A549 treated with ZK216348 at 1 μM for 4 hours (cell line): Measurements from ENCODE around the gene ADGRL3. TPM values are rescaled to one million over a fixed set of nuclear protein-coding genes. Genes with fewer than 3 reads are reported as not detected.

ENCODE experiments used
- total RNA-seq: library from RNA; stranded (reverse); fragments of 200-300 nt; extraction: Qiagen RNA extraction; gene quantifications from 5 replicates; pipeline ENCODE4 v1.2.3, GENCODE V29; 2022; ENCODE audit warnings: low read depth

ADGRL3 gene
- not detected in 5 replicates for total RNA-seq

GRCh38 chr4:61200187-61200915 is at the start of gene ADGRL3:
TSS of gene ADGRL3 (plus strand) at chr4:61200326.

